ENCODE data around the gene NDUFC2.

- TF ChIP-seq CTCF (IDR thresholded peaks at IDR 0.05): no peak
- no peak for TF ChIP-seq POLR2A (IDR thresholded peaks at IDR 0.05)
These were observed 21.2 kb upstream of the NDUFC2 start for GRCh38 chr11:78100676-78101472.
